ENCODE measurements around the gene CD2AP. TPM values are rescaled to one million over a fixed set of nuclear protein-coding genes. Genes with fewer than 3 reads are reported as not detected.

The CD2AP gene
- total and polyA plus RNA-seq, 2 of the 8 experiments (the other 6 are each of a cell fraction or from before 2014, with no cell fraction given): 8.6 to 75.6 TPM

DNA sequence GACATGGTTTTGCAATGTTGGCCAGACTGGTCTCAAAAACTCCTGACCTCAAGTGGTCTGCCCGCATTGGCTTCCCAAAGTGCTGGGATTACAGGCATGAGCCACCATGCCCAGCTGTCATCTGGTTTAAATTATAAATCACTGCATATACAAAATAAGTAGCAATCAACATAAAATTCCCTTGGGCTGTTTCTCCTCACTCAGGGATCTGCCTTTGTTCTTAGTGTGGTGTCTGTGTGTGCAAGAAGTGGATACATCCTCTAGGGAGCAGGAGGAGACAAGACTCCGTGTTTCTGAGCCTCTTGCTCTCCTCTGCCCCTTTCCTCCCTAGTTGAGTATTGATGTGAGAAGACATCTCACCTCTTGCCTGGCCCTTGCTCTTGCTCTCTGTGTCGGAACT is 155.6 kb downstream of the CD2AP start:
- FAIRE-seq: no peak
- Histone ChIP-seq H3K9me3 (ENCODE audit: insufficient read depth in 2 of 2, low read depth in 1 of 2, low read length in 1 of 2) (no peaks in the 10 kb centered on the region), H3K4me3 (ENCODE audit: extremely low read depth in 1 of 4, insufficient read depth in 2 of 4, low read depth in 3 of 4, low read length in 4 of 4) (no peak overlapping the region), H2BK15ac (ENCODE audit: low read length) (no peak overlapping the region), H3K56ac (replicated peaks; ENCODE audit: insufficient read length, low read depth, low read length) (no peak overlapping the region), H2AFZ (ENCODE audit: low read length) (no peak overlapping the region), H2BK120ac (replicated peaks; ENCODE audit: low read depth, low read length) (no peak overlapping the region), H3K4me1 (replicated peaks in 1 of 4; ENCODE audit: control insufficient read depth in 3 of 4, insufficient read depth in 4 of 4, low read length in 3 of 4) (peaks cover 0 to 4% (median 0%) of the 10 kb centered on the region in 4 experiments; a peak in 1 of 7 replicates), H3K27ac (ENCODE audit: low read depth, low read length) (no peak overlapping the region), H3K9ac (replicated peaks in 1 of 4; ENCODE audit: extremely low read depth in 1 of 4, low read depth in 3 of 4, low read length in 3 of 4) (no peak overlapping the region), H3K14ac (ENCODE audit: insufficient read length) (no peak overlapping the region), H4K5ac (ENCODE audit: insufficient read length, low read depth, low read length) (no peak overlapping the region), H4K20me1 (replicated peaks in 1 of 2; ENCODE audit: control insufficient read depth in 1 of 2, insufficient read depth in 2 of 2, low read length in 2 of 2) (no peaks in the 10 kb centered on the region), H3K79me1 (ENCODE audit: low read depth, low read length) (no peaks in the 10 kb centered on the region), H3K23me2 (ENCODE audit: low read depth, low read length) (no peaks in the 10 kb centered on the region), H2BK20ac (ENCODE audit: low read length) (no peak overlapping the region), H3K18ac (ENCODE audit: extremely low read depth, low read length) (0 out of 2 replicates have a peak overlapping the region, but pooled peaks have one; percentile 48), H3K79me2 (ENCODE audit: control insufficient read depth in 1 of 2, insufficient read depth in 2 of 2, low read length in 2 of 2) (no peaks in the 10 kb centered on the region), H2BK12ac (ENCODE audit: low read depth, low read length) (no peak overlapping the region; the same call in 1 of the 2 replicates), H3K23ac (ENCODE audit: insufficient read length) (no peak overlapping the region), H3K4ac (replicated peaks; ENCODE audit: insufficient read length, low read depth, low read length) (no peak overlapping the region), H3K4me2 (ENCODE audit: insufficient read depth in 1 of 2, low read depth in 2 of 2, low read length in 2 of 2) (no peak overlapping the region), H3K27me3 (replicated peaks in 1 of 4; ENCODE audit: control insufficient read depth in 3 of 4, extremely low read depth in 1 of 4, insufficient read depth in 3 of 4, low read length in 3 of 4) (no peaks in the 10 kb centered on the region), H4K8ac (ENCODE audit: extremely low read depth, insufficient read depth, low read length) (no peak overlapping the region), H2BK5ac (ENCODE audit: low read depth, low read length) (no peak overlapping the region), H2AK5ac (ENCODE audit: low read depth, low read length) (no peak overlapping the region), H4K91ac (replicated peaks; ENCODE audit: insufficient read length, low read length) (no peak overlapping the region), H3K36me3 (ENCODE audit: control insufficient read depth in 2 of 4, insufficient read depth in 4 of 4, low read length in 3 of 4) (no peaks in the 10 kb centered on the region)
- TF ChIP-seq, protein P1, sequence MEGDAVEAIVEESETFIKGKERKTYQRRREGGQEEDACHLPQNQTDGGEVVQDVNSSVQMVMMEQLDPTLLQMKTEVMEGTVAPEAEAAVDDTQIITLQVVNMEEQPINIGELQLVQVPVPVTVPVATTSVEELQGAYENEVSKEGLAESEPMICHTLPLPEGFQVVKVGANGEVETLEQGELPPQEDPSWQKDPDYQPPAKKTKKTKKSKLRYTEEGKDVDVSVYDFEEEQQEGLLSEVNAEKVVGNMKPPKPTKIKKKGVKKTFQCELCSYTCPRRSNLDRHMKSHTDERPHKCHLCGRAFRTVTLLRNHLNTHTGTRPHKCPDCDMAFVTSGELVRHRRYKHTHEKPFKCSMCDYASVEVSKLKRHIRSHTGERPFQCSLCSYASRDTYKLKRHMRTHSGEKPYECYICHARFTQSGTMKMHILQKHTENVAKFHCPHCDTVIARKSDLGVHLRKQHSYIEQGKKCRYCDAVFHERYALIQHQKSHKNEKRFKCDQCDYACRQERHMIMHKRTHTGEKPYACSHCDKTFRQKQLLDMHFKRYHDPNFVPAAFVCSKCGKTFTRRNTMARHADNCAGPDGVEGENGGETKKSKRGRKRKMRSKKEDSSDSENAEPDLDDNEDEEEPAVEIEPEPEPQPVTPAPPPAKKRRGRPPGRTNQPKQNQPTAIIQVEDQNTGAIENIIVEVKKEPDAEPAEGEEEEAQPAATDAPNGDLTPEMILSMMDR (IDR thresholded peaks at IDR 0.05; ENCODE audit: control extremely low read depth in 1 of 3, insufficient read depth in 1 of 3, low read depth in 1 of 3, low read length in 3 of 3): peak in 2 of 3 experiments; percentile 32 to 43; a peak in 3 of 4 replicates
- no peak for TF ChIP-seq CBX8 (IDR thresholded peaks at IDR 0.05; ENCODE audit: borderline replicate concordance, low read depth, low read length)
- no peak for TF ChIP-seq RFX5 (IDR thresholded peaks at IDR 0.05; ENCODE audit: borderline replicate concordance, low read depth, low read length)
- TF ChIP-seq RAD21 (IDR thresholded peaks at IDR 0.05 in 1 of 2, conservative IDR thresholded peaks at IDR 0.05 in 1 of 2; ENCODE audit: low read depth in 2 of 2, low read length in 2 of 2): peak; percentile 54 to 70
- TF ChIP-seq GABPA (IDR thresholded peaks at IDR 0.05; ENCODE audit: borderline replicate concordance, insufficient read depth, low read length): no peak
- ChIA-PET CTCF (ENCODE audit: partially characterized antibody) (interaction anchor here (0.6 to 7.0 kb wide), 9 partner anchors 20 to 560 kb away, joined by 3 to 72 read pairs (median 10); no protein-coding TSS in a partner anchor), POLR2A (ENCODE audit: partially characterized antibody) (interaction anchor here (1.2 kb wide), 1 partner anchor 11 kb away, joined by 4 read pairs; no protein-coding TSS in a partner anchor)
- WGBS, 2 experiments (ENCODE audit: extremely low coverage in 1 of 2, insufficient coverage in 1 of 2, insufficient read length in 1 of 2, insufficient replicate concordance in 2 of 2, low coverage in 1 of 2, low lambda C conversion rate in 2 of 2, missing lambda C conversion rate in 1 of 2): 79% methylated on average over 3 of the region's 3 CpGs; no CpG with 5 or more reads in 1 of the 2 experiments
- DNase-seq (ENCODE audit: low read depth in 1 of 2, low spot score in 2 of 2): no peak
